Right renal pelvis (tissue), 4 donors: Measurements from ENCODE around the gene ARF4. TPM values are rescaled to one million over a fixed set of nuclear protein-coding genes. Genes with fewer than 3 reads are reported as not detected.
A peak's percentile ranks its signal among the peaks of the same experiment; 100 is the strongest.

Experiments used
- DNase-seq, 4 donors: peaks; one replicate each; pipeline ENCODE4 v3.0.0-alpha.2; 2013; ENCODE audit warnings: low read depth in 4 of 4, low spot score in 3 of 4, missing footprints in 1 of 4
- polyA plus RNA-seq, 4 donors: library from polyadenylated mRNA; unstranded; fragments of 120-200 nt; gene quantifications; one replicate each; pipeline ENCODE4 v1.2.1, GENCODE V29; 2013; ENCODE audit not compliant: insufficient read length in 4 of 4

Gene ARF4
- polyA plus RNA-seq, 4 donors, result 237 to 275 (median 270) TPM

DNA sequence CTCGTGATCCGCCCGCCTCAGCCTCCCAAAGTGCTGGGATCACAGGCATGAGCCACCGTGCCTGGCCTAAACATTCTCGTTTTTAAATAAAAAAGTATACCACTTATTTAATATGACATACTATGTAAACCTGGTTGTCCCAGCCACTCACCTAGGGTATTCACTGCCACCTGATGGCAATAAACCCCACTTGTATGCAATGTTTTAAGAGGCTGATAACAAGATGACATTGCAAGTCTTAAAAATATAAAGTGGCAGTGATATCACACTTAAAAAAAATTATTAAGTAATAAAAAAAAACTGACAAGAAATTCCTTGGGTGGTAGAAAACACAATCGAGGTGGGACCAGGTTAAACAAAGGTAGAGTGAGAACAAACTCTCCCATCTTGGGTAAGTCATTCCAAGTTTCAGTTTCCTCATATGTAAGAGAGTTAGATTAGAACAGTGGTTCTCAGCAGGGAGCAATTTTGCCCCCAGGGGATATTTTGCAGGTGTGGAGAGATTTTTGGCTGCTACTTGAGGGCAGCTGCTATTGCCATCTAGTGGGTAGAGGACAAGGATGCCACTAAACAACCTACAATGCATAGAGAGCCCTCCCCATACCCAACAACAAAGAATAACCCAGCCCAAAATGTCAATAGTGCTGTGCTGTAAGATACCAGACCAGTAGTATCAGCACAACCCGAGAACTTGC, 14.5 kb downstream of the ARF4 start:
- DNase-seq, result no peak

GRCh38 chr3:57577801-57578200, 19.3 kb downstream of the ARF4 start:
- DNase-seq, result no peak

DNA sequence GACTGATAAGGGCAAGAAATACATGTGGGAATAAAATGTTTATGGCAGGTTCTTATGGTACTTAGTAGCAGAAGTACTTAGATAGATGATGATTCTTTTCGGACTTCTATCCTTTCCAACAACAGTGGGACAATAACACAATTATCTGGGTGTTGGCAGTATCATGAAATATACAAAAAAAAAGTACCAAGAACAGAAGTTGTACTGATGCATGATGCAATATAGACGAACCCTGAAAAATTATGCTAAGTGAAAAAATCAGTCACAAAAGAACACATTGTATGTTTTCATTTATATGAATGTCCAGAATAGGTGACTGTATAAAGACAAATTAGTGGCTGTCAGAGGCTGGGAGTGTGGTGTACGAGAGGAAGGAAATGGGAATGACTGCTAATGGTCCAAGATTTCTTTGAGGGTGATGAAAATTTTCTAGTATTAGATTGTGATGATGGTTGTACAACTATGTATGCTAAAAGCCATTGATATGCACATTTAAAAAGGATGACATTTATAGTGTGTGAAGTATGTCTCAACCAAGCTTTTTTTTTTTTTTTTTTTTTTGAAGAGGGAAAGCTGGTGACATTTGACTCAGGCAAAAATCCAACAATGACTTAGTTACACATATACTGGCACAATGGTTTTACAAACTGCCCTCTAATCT, 21.0 kb downstream of the ARF4 start:
- DNase-seq, result no peak

DNA sequence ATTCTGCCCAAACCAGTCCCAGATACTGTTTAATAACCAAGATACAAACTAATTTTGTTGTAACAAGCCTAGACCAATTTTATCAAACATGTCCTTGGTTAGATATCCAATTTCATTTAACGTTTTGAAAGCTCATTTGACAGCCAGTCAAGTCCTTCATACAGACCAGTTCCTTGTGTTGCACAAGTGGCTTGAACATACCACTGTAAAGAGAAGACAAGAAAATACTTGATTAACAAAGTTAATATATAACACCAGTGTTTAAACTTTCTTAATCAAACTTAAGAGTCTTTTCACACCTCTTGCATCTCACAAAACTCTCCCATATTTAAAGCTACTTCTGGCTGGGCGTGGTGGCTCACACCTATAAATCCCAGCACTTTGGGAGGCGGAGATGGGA, 25.0 kb downstream of the ARF4 start:
- DNase-seq, result no peak

- DNase-seq, result no peak
Observed at GRCh38 chr3:57570878-57571277, 26.3 kb downstream of the ARF4 start.

DNA sequence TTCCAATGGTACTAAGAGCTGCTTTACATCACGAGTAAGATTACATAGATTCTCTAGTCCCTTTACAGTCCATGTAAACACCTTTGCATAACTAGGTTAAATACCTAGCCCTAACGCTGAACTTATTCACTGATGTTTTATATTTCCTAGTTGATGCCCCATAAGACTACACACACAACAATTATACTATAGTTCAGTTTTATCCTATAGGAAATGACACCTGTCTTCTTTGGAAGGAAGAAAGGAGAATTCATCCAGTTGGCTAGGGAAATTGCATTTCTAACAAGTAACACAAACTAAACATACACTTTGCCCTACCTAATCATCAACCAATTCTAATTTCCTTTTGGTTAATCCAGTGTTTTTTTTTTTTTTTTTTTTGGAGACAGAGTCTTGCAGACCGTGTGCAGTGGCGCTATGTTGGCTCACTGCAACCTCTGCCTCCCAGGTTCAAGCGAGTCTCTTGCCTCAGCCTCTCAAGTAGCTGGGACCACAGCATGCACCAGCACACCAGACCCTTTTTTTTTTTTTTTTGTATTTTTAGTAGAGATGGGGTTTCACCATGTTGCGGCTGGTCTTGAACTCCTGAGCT, 27.2 kb downstream of the ARF4 start:
- DNase-seq, result no peak

- DNase-seq, result no peak
Observed at GRCh38 chr3:57559526-57559925, 37.6 kb downstream of the ARF4 start.

DNA sequence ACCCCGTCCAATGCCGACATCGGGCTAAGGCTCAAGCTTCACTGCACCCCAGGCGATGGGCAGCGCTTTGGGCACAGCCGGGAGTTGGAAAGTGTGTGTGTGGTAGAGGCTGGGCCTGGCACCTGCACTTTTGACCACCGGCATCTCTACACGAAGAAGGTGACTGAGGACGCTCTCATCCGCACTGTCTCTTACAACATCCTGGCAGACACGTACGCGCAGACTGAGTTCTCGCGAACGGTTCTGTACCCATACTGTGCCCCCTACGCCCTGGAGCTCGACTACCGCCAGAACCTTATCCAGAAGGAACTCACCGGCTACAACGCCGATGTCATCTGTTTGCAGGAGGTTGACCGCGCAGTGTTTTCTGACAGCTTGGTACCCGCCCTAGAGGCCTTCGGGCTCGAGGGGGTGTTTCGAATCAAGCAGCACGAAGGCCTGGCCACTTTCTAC, 40.0 kb downstream of the ARF4 start:
- DNase-seq, result no peak

DNA sequence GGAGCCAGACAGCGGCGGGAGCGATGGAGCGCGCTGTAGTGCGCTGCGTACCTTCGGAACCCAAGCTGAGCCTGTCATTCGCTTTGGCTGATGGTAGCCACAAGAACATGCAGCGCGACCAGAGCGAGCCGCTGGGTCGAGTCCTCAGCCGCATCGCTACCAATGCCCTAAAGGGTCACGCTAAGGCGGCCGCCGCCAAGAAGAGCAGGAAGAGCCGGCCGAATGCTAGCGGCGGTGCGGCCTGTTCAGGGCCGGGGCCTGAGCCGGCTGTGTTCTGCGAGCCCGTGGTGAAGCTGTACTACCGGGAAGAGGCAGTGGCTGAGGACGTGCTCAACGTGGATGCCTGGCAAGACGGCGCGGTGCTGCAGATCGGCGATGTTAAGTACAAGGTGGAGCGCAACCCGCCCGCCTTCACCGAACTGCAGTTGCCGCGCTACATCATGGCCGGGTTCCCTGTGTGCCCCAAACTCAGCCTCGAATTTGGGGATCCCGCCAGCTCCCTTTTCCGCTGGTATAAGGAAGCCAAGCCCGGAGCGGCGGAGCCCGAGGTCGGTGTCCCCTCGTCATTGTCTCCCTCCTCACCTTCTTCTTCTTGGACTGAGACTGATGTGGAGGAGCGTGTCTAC, 40.6 kb downstream of the ARF4 start:
- no peak for DNase-seq

DNA sequence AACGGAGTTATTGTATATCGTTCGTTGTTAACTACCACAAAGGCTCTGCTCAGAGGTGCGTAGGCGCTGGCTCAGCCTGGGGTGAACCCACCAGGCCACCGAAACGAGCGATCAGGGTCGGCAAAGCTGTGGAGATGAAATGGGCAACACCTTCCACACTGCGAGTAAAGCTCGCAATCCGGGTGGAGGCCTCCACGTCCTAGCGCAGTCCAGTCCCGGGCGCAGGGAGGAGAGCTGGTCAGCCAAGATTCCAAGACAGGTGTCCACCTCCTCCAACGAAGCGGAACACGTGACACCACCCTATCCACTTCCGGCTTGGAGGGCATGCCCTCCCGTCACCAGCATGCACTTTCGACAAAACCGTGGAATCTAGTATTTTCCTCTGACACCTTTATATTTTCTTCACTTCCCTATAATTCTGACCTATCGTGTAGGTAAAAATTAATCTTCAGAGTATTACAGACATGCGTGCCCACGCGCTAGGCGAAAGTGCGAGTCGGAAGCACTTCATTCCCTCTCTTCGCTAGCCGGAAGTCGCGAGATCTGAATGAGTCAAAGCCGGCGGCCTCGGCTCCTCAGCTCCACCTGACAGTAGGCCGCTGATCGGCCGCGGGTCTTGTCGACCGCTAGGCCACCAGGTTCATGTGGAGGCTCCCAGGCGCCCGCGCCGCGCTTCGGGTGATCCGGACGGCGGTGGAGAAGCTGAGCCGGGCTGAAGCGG, 41.2 kb downstream of the ARF4 start, which contains the start of gene PDE12:
Gene PDE12 (plus strand): TSS at position 537 of the 721 bp plus-strand sequence. CDS start 106 bp downstream, at position 643.
- peak; percentile 78 to 85 (median 82) for DNase-seq

GRCh38 chr3:57555306-57555705, 41.8 kb downstream of the ARF4 start:
- DNase-seq, result no peak

DNA sequence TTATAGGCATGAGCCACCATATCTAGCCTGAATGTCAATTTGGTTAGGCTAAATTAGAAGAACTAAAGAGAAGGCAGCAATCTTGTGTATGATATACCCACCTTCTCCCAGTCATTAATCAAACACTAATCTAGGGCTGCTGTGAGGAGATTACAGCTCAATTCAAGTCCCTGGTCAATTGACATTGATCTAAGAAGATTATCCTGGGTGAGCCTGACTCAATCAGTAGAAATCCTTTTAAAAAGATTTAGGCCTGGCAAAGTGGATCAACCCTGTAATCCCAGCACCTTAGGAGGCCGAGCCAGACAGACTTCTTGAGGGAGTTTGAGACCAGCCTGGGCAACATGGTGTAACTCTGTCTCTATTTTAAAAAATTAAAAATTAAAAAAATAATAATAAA, 50.5 kb downstream of the ARF4 start:
- DNase-seq, result no peak

DNA sequence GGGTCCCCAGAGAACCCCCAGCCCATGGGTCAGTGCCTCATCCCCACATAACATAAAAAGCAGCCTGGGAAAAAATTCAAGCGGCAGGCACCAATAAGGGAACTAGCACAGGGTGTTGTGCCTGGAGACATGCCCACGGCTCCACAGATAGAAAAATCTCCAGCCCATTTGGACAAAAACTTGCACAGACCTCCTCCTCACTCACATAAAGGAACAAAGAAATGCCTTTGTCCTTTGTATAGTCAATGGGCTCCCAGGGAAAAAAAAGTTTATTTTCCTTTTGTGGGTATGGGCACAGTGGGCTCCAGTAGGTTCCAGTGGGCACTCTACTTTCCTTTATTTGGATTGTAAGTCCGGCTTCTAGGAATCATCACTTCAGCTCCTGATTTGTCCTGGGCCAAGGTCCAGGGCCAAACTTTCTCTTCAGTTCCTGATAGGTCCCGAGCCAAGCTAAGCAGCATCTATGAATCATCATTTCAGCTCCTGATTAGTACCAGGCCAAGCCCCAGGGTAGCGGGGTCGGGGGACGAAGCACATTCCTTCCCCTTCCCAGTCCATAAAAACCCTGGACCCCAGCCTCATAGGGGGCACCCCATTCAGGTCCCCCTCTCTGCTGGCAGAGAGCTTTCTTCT, 51.4 kb downstream of the ARF4 start:
- DNase-seq, result no peak

GRCh38 chr3:57544181-57545125, 52.7 kb downstream of the ARF4 start, which contains the start of gene DNAH12:
TSS of gene DNAH12 (minus strand) at chr3:57544344. CDS start at chr3:57542870, 1,474 bp downstream.
- DNase-seq, result peak; percentile 64 to 84 (median 76)

GRCh38 chr3:57538465-57538864, 58.7 kb downstream of the ARF4 start:
- no peak for DNase-seq

DNA sequence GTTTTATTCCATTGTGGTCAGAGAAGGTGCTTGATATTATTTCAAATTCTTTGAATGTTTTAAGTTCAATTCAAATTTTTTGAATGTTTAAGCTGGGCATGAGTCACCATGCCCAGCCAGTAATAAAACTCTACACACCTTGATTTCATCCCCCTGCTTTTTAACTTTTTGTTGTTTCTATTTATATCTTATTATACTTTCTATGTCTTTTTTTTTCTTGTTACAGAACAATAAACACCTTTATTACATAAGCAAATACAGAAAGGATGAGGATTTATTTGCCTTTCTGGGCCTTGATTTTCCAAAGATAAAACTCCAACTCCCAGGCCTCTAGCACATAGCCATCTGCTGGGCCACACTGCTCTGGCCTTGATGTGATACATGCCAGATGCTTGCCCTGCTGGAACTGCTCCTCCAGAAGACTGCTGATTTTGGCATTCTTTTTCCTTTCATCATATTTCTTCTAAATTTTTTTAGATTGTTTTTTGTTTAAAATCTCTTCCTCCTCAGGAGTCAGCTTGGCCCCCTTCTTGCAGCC, 67.0 kb downstream of the ARF4 start:
- DNase-seq, result no peak
